Suprapubic skin (tissue), 4 donors: ENCODE data around the gene DMGDH. TPM values are rescaled to one million over a fixed set of nuclear protein-coding genes. Genes with fewer than 3 reads are reported as not detected.

Source experiments
- DNase-seq, 2 donors: peaks; one replicate each; pipeline ENCODE4 v3.0.0-alpha.2; 2019; ENCODE audit warnings: low spot score in 2 of 2
- H3K27ac ChIP-seq: fragments of 200-600 bp; sonication (generic); one replicate; pipeline ENCODE4 v1.5.1; 2019
- H3K27me3 ChIP-seq: fragments of 200-600 bp; sonication (generic); one replicate; pipeline ENCODE4 v1.5.1; 2019
- H3K36me3 ChIP-seq: fragments of 200-600 bp; sonication (generic); one replicate; pipeline ENCODE4 v1.5.1; 2019
- H3K4me1 ChIP-seq: fragments of 200-600 bp; sonication (generic); one replicate; pipeline ENCODE4 v1.5.1; 2019
- H3K4me3 ChIP-seq: fragments of 200-600 bp; sonication (generic); one replicate; pipeline ENCODE4 v1.5.1; 2019; ENCODE audit warnings: mild to moderate bottlenecking
- H3K9me3 ChIP-seq: fragments of 200-600 bp; sonication (generic); one replicate; pipeline ENCODE4 v1.5.1; 2019
- EP300 ChIP-seq: sonication (generic); formaldehyde crosslinking; IDR thresholded peaks from one replicate; pipeline ENCODE4 v1.6.1; 2017; ENCODE audit warnings: antibody characterized with exemption
- POLR2A ChIP-seq, 2 donors: fragments of 450-650 bp; IDR thresholded peaks; one replicate each; pipeline ENCODE4 v1.6.1; 2017; ENCODE audit warnings: antibody characterized with exemption in 2 of 2, mild to moderate bottlenecking in 2 of 2, moderate library complexity in 2 of 2
- POLR2AphosphoS5 ChIP-seq, 3 donors: sonication (generic); formaldehyde crosslinking; IDR thresholded peaks; one replicate each; pipeline ENCODE4 v1.6.1; 2017; ENCODE audit warnings: antibody characterized with exemption in 3 of 3
- WGBS: methylation state at CpG from one replicate; pipeline ENCODE4 v1.1.5; 2018; 5-methylcytosine and 5-hydroxymethylcytosine counted together
- total RNA-seq, 4 donors: library from RNA; depleted of rRNA; stranded (reverse); fragments of >200 nt; gene quantifications; one replicate each; pipeline ENCODE4 v1.1.0, GENCODE V29; 2016
- TF ChIP-seq, protein P1 (sequence below), 2 donors: fragments of 200-600 bp in 1 of 2; fragments of 450-650 bp in 1 of 2; sonication (generic) in 1 of 2; IDR thresholded peaks; one replicate each; pipeline ENCODE4 v1.5.1; 2016 to 2019; ENCODE audit warnings: antibody characterized with exemption in 2 of 2, mild to moderate bottlenecking in 1 of 2, moderate library complexity in 1 of 2

The DMGDH gene
- total RNA-seq, 4 donors from 2014 or later: 0.55 to 2.8 (median 1.1) TPM; not detected in 1

DNA sequence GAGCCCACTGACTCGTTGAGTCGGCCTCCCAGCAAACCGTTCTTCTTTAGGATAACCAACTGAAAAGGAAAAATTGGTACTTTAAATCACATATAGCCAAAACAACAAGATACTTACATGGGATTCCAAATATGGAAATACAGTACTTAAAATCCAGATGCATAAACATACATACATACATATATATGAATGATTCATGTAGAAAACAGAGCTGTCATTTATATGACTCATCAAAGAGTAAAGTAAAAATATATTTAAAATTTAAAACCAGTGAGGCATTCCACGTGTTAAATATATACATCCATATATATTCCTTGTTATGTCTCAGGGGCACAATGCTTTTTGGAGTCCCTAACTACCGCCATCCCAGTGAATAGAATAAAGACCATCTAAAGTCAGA is 36.7 kb downstream of the DMGDH start:
- 87% methylated on average over 5 of the region's 5 CpGs for WGBS
- H3K27me3 ChIP-seq: no peaks in the 10 kb centered on the region
- no peaks in the 10 kb centered on the region for H3K36me3 ChIP-seq
- peaks cover 8% of the 10 kb centered on the region for H3K9me3 ChIP-seq
- TF ChIP-seq, protein P1, sequence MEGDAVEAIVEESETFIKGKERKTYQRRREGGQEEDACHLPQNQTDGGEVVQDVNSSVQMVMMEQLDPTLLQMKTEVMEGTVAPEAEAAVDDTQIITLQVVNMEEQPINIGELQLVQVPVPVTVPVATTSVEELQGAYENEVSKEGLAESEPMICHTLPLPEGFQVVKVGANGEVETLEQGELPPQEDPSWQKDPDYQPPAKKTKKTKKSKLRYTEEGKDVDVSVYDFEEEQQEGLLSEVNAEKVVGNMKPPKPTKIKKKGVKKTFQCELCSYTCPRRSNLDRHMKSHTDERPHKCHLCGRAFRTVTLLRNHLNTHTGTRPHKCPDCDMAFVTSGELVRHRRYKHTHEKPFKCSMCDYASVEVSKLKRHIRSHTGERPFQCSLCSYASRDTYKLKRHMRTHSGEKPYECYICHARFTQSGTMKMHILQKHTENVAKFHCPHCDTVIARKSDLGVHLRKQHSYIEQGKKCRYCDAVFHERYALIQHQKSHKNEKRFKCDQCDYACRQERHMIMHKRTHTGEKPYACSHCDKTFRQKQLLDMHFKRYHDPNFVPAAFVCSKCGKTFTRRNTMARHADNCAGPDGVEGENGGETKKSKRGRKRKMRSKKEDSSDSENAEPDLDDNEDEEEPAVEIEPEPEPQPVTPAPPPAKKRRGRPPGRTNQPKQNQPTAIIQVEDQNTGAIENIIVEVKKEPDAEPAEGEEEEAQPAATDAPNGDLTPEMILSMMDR (IDR thresholded peaks at IDR 0.05): no peak
- no peak for TF ChIP-seq EP300
- TF ChIP-seq POLR2A (IDR thresholded peaks at IDR 0.05): no peak
- TF ChIP-seq POLR2AphosphoS5 (IDR thresholded peaks at IDR 0.05): no peak
- no peak overlapping the region for H3K27ac ChIP-seq
- no peaks in the 10 kb centered on the region for H3K4me1 ChIP-seq
- H3K4me3 ChIP-seq: no peak overlapping the region
- DNase-seq: no peak

DNA sequence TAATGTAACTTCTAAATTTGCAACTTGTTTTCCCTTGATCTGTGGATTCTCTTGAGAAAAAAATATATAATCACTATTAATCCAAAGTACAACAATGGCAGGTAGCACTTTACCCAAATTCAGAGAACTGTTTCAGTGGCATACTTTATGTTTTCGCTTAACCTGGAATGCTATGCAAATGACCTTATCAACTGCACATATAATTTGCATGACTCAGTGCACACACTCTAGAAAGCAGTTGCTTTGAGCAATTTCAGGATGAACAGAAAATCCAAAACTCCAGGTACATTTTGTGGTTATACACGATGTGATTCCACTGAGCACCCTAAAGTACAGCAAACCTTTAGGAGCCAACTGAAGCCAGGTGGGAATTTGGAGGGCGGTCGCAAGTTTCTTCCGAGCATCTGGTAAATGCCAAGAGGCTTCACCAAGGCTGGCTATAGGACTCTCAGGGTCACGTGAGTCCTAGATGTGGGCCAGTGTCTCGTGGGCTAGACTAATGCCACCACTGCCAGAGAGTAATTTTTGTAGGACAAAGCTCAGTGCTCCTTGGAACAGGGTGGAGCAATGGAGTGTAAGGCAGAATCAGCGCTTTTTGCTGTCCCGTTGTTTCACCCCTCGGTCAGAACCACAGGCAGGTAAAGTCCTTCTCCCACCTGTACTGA is 37.3 kb downstream of the DMGDH start:
- Histone ChIP-seq H3K4me3 (no peak overlapping the region), H3K9me3 (peaks cover 5% of the 10 kb centered on the region), H3K27ac (no peak overlapping the region), H3K4me1 (no peaks in the 10 kb centered on the region), H3K27me3 (no peaks in the 10 kb centered on the region), H3K36me3 (no peaks in the 10 kb centered on the region)
- TF ChIP-seq EP300 (no peak), POLR2AphosphoS5 (IDR thresholded peaks at IDR 0.05) (no peak), POLR2A (IDR thresholded peaks at IDR 0.05) (no peak)
- TF ChIP-seq, protein P1 (IDR thresholded peaks at IDR 0.05): no peak
- 92% methylated on average over 10 of the region's 10 CpGs for WGBS
- DNase-seq: no peak

DNA sequence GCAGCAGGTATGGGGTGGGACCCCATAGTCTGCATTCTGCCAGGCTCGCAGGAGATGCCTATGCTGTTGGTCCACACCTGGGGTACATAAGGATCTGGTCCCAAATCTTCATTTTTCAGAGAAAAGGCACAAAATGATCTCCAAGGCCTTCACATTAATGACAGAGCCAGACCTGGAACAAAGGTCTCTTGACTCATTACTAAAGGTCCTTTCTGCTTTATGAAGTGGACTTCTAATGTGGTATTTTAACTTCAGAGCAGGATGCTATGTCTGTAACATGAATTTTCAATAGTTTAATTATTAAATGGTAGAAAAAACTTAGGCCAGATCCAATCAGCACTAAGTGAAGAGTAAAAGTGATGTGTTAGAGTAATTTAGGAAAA is 38.0 kb downstream of the DMGDH start:
- no peaks in the 10 kb centered on the region for H3K9me3 ChIP-seq
- no peak overlapping the region for H3K4me3 ChIP-seq
- TF ChIP-seq, protein P1 (IDR thresholded peaks at IDR 0.05): no peak
- TF ChIP-seq POLR2A (IDR thresholded peaks at IDR 0.05) (no peak), EP300 (no peak), POLR2AphosphoS5 (IDR thresholded peaks at IDR 0.05) (no peak)
- 70% methylated on average over 1 of the region's 1 CpG for WGBS
- H3K27me3 ChIP-seq: no peaks in the 10 kb centered on the region
- H3K36me3 ChIP-seq: no peaks in the 10 kb centered on the region
- no peak for DNase-seq
- H3K27ac ChIP-seq: no peak overlapping the region
- H3K4me1 ChIP-seq: no peaks in the 10 kb centered on the region

DNA sequence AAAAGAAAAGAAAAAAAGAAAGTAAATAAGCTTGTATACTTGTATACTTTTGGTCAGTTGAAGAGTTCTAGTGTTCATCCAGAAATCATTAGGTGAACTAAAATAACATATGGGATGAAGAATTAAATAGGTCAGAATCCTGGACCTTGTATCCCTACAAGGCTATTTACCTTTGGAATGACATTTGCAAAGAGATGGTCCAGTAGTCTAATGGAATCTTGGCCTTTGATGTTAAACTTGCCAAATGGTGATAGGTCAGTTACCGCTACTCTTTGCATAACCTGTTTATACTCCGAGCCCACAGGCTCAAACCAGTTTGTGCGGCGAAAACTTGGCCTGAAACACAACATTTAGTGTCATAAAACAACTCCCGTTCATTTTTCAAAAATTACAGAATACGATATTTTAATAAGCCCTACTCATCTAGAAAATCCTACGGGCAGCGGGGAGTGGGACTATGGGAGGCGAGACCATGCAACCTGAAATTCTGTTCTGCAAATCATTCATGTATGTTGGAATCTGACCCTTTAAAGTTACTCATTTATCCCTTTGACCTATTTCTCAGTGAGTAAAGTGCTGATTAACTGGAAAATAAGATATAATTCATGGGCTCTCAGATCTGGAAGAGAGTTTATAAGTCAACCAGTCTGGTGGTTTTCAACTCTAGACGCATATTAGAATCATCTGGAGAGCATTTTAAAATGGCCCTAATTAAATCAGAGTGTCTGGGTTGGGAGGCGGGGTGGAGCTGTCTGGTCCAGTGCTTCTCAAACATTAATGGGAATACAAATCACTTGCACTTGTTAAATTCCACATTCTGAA is 38.6 kb downstream of the DMGDH start:
- WGBS: 79% methylated on average over 11 of the region's 11 CpGs
- Histone ChIP-seq H3K4me3 (no peak overlapping the region), H3K27ac (no peak overlapping the region), H3K4me1 (no peaks in the 10 kb centered on the region), H3K9me3 (no peaks in the 10 kb centered on the region), H3K36me3 (no peaks in the 10 kb centered on the region), H3K27me3 (no peaks in the 10 kb centered on the region)
- DNase-seq: no peak
- TF ChIP-seq, protein P1 (IDR thresholded peaks at IDR 0.05): no peak
- TF ChIP-seq POLR2A (IDR thresholded peaks at IDR 0.05): no peak
- TF ChIP-seq POLR2AphosphoS5 (IDR thresholded peaks at IDR 0.05): no peak
- TF ChIP-seq EP300: no peak

DNA sequence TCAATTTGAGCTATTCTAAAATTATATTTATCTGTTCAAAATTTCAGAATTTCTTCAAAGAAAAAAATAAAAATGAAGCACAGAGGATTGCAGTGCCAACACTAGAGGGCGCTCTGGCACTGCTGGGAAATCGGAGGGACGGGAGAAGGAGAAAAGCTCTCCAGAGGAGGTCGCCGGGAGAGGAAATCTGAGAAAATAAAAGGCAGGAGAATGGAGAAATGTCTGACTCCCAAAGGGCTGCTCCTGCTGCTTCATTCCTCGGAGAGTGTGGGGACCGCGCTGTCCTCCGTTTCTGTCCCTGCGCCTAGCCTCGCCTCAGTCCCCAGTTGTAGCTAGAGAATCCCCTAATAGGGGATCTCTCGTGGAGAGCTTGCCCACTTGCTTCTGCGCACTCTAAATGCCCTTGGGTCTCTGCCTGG is 44.4 kb downstream of the DMGDH start:
- Histone ChIP-seq H3K36me3 (no peaks in the 10 kb centered on the region), H3K4me3 (no peak overlapping the region), H3K27me3 (no peaks in the 10 kb centered on the region), H3K4me1 (peaks cover 9% of the 10 kb centered on the region), H3K9me3 (no peaks in the 10 kb centered on the region), H3K27ac (no peak overlapping the region)
- peak in 1 of 2 donors; percentile 62 for DNase-seq
- TF ChIP-seq, protein P1 (IDR thresholded peaks at IDR 0.05): peak; percentile 61 to 87
- no peak for TF ChIP-seq POLR2A (IDR thresholded peaks at IDR 0.05)
- 15% methylated on average over 13 of the region's 13 CpGs for WGBS
